WI38 (cell line): ENCODE measurements around the gene SPTB.

Experiments
- H3K4me3 ChIP-seq: 2 replicates; pipeline ENCODE4 v1.5.1; 2011; ENCODE audit warnings: low read depth, mild to moderate bottlenecking, control low read depth, low read length
- CTCF ChIP-seq: IDR thresholded peaks from 2 replicates; pipeline ENCODE4 v1.5.1; 2012; ENCODE audit warnings: low read depth, mild to moderate bottlenecking, control low read depth, low read length

Gene SPTB

GRCh38 chr14:64821651-64822050, 58.1 kb downstream of the SPTB start:
- TF ChIP-seq CTCF, result no peak
- no peak overlapping the region for H3K4me3 ChIP-seq

GRCh38 chr14:64818151-64818550, 61.6 kb downstream of the SPTB start:
- H3K4me3 ChIP-seq, result no peak overlapping the region
- TF ChIP-seq CTCF, result no peak

- no peak overlapping the region for H3K4me3 ChIP-seq
- no peak for TF ChIP-seq CTCF
Observed at GRCh38 chr14:64817631-64818030, 62.1 kb downstream of the SPTB start.

- H3K4me3 ChIP-seq, result no peak overlapping the region
- no peak for TF ChIP-seq CTCF
Observed at GRCh38 chr14:64816221-64816783, 63.4 kb downstream of the SPTB start.

GRCh38 chr14:64815257-64815656, 64.5 kb downstream of the SPTB start:
- TF ChIP-seq CTCF, result no peak
- no peak overlapping the region for H3K4me3 ChIP-seq

- TF ChIP-seq CTCF, result no peak
- H3K4me3 ChIP-seq, result no peak overlapping the region
Observed at GRCh38 chr14:64812412-64812811, 67.3 kb downstream of the SPTB start.

GRCh38 chr14:64811676-64812075, 68.0 kb downstream of the SPTB start:
- H3K4me3 ChIP-seq, result no peak overlapping the region
- no peak for TF ChIP-seq CTCF
